Nephron progenitor cell (in vitro differentiated cells): ENCODE results near the gene AMER2.

ENCODE experiments used
- DNase-seq: peaks from one replicate; pipeline ENCODE4 v3.0.0; 2021
- H3K27ac Mint-ChIP-seq: 2 replicates; pipeline ENCODE4 v1.8.0; 2021; ENCODE audit warnings: mild to moderate bottlenecking, moderate library complexity, mixed read lengths
- H3K27me3 Mint-ChIP-seq: 2 replicates; pipeline ENCODE4 v1.8.0; 2021; ENCODE audit warnings: mild to moderate bottlenecking, low read depth, mixed read lengths; ENCODE audit not compliant: poor library complexity
- H3K36me3 Mint-ChIP-seq: 2 replicates; pipeline ENCODE4 v1.8.0; 2021; ENCODE audit warnings: low read depth, mixed read lengths
- H3K4me1 Mint-ChIP-seq: 2 replicates; pipeline ENCODE4 v1.8.0; 2021; ENCODE audit warnings: mixed read lengths
- H3K4me3 Mint-ChIP-seq: 2 replicates; pipeline ENCODE4 v1.8.0; 2021; ENCODE audit warnings: mild to moderate bottlenecking, moderate library complexity, mixed read lengths
- H3K9me3 Mint-ChIP-seq: 2 replicates; pipeline ENCODE4 v1.8.0; 2021; ENCODE audit warnings: mild to moderate bottlenecking, moderate library complexity, mixed read lengths
- CTCF ChIP-seq: fragments of 200-600 bp; sonication (generic); IDR thresholded peaks from 2 replicates; pipeline ENCODE4 v1.5.0; 2021; ENCODE audit warnings: antibody characterized with exemption

The AMER2 gene

GRCh38 chr13:25175026-25175425, 2.9 kb upstream of the AMER2 start:
- peaks cover 27% of the 10 kb centered on the region for H3K4me1 Mint-ChIP-seq
- TF ChIP-seq CTCF = no peak
- no peak for DNase-seq
- H3K27me3 Mint-ChIP-seq = peaks cover 75% of the 10 kb centered on the region
- no peak overlapping the region for H3K27ac Mint-ChIP-seq
- peaks cover 26% of the 10 kb centered on the region for H3K9me3 Mint-ChIP-seq
- no peak overlapping the region for H3K4me3 Mint-ChIP-seq
- no peaks in the 10 kb centered on the region for H3K36me3 Mint-ChIP-seq

DNA sequence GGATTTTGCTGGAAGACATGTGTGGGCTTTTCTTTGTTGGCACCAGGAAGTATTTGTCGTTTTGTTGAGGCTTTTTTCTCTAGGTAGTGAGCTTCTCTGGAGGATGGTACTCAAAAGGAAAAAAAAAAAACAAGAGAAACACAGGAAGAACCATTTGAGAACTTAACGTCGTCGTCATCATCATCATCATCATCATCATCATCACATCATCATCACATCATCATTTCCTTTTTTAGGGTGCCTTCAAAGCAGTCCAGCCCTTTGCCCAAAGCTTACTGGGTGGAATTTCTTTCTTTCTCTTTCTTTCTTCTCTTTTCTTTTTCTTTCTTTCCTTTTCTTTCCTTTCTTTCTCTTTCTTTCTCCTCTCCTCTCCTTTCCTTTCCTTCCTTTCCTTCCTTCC, 2.2 kb upstream of the AMER2 start:
- DNase-seq = no peak
- Mint-ChIP-seq H3K4me3 (no peak overlapping the region), H3K9me3 (peaks cover 27% of the 10 kb centered on the region), H3K36me3 (no peaks in the 10 kb centered on the region), H3K27ac (no peak overlapping the region), H3K27me3 (peaks cover 81% of the 10 kb centered on the region), H3K4me1 (peaks cover 24% of the 10 kb centered on the region)
- TF ChIP-seq CTCF = no peak

- peaks cover 85% of the 10 kb centered on the region for H3K27me3 Mint-ChIP-seq
- no peak overlapping the region for H3K27ac Mint-ChIP-seq
These were observed 179 bp upstream of the AMER2 start for GRCh38 chr13:25172303-25172630.

DNA sequence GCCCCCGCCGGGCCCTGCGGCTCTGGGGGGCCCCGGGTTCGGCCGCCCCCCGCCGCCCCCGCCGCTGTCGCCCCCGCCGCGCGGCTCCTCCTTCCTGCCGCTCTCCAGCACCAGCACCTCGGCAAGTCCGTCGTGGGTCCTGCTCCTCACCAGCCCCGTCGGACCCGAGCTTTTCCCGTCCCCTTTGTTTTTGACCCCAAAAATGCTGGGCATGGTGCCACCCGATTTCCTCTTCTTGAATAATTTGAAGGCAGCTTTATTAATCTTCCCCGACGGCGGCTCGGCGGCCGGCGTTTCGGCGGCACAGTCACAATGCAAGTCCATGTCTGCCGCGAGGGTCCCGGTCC, 945 bp downstream of the AMER2 start:
- H3K4me1 Mint-ChIP-seq = peaks cover 24% of the 10 kb centered on the region
- H3K36me3 Mint-ChIP-seq = no peaks in the 10 kb centered on the region
- peaks cover 78% of the 10 kb centered on the region for H3K27me3 Mint-ChIP-seq
- DNase-seq = no peak
- H3K27ac Mint-ChIP-seq = no peak overlapping the region
- peak overlapping the region; percentile 86 for H3K4me3 Mint-ChIP-seq
- peaks cover 9% of the 10 kb centered on the region for H3K9me3 Mint-ChIP-seq
- TF ChIP-seq CTCF = no peak

More at GRCh38 chr13:25172303-25172630, 179 bp upstream of the AMER2 start:
- Mint-ChIP-seq H3K4me3 (peak overlapping the region; percentile 86), H3K4me1 (peaks cover 24% of the 10 kb centered on the region), H3K36me3 (no peaks in the 10 kb centered on the region), H3K9me3 (peaks cover 13% of the 10 kb centered on the region)
- no peak for TF ChIP-seq CTCF
- DNase-seq = no peak

GRCh38 chr13:25170554-25171111, 1.5 kb downstream of the AMER2 start:
- no peaks in the 10 kb centered on the region for H3K36me3 Mint-ChIP-seq
- DNase-seq = peak; percentile 69
- peaks cover 24% of the 10 kb centered on the region for H3K4me1 Mint-ChIP-seq
- H3K27me3 Mint-ChIP-seq = peaks cover 76% of the 10 kb centered on the region
- H3K9me3 Mint-ChIP-seq = peaks cover 9% of the 10 kb centered on the region
- H3K27ac Mint-ChIP-seq = no peak overlapping the region
- TF ChIP-seq CTCF = no peak
- H3K4me3 Mint-ChIP-seq = peak overlapping the region; percentile 86

GRCh38 chr13:25169951-25170553, 2.0 kb downstream of the AMER2 start:
- TF ChIP-seq CTCF = no peak
- DNase-seq = no peak
- Mint-ChIP-seq H3K4me1 (peaks cover 24% of the 10 kb centered on the region), H3K9me3 (peaks cover 9% of the 10 kb centered on the region), H3K36me3 (no peaks in the 10 kb centered on the region), H3K27me3 (peaks cover 73% of the 10 kb centered on the region), H3K4me3 (peak overlapping the region; percentile 80), H3K27ac (peak overlapping the region; percentile 51)
